ENCODE data around the gene HSD17B4.
"Not testable (repeated sequence)": the region's sequence is repeated elsewhere in the genome, so short reads cannot be mapped to it uniquely, and the experiment has no call there.

The HSD17B4 gene

DNA sequence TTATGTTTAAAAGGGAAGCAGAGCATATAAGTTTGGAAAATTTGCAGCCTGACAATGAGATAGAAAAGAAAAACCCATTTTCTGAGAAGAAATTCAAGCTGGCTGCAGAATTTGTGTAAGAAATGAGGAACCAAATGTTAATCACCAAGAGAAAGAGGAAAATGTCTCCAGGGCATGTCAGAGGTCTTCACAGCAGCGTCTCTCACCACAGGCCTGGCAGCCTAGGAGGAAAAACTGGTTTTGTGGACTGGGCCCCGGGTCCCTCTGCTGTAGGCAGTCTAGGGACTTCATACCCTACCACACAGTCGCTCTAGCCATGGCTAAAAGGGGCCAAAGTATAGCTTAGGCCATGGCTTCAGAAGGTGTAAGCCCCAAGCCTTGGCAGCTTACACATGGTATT lies 32.1 kb upstream of the HSD17B4 start:
- H3K27ac ChIP-seq = no peak overlapping the region
- TF ChIP-seq ZFX (IDR thresholded peaks at IDR 0.05; ENCODE audit: borderline replicate concordance) = no peak
- no peak for TF ChIP-seq CTCF (IDR thresholded peaks at IDR 0.05)

DNA sequence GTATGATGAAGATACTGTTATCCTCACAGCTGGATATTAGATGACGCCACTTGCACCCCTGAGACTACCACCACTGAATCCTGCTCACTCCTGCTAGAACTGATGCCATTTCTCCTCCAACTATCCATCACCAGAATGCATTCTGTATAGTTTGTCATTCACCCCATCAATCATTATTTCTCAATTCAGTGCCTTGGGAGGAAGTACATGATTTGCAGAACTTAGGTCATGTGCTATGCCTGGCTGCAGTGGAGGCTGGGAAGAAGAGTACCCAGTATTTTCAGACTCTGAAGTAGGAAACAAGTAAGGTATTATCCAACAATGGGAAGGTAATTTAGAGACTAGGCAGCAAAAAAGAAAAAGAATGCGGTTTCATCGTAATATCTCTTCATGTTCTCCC lies 26.2 kb upstream of the HSD17B4 start:
- TF ChIP-seq CTCF (IDR thresholded peaks at IDR 0.05) (no peak), ZFX (IDR thresholded peaks at IDR 0.05; ENCODE audit: borderline replicate concordance) (no peak)
- H3K27ac ChIP-seq = no peak overlapping the region

GRCh38 chr5:119427060-119427459 lies 25.2 kb upstream of the HSD17B4 start:
- no peak for TF ChIP-seq ZFX (IDR thresholded peaks at IDR 0.05; ENCODE audit: borderline replicate concordance)
- no peak overlapping the region for H3K27ac ChIP-seq

DNA sequence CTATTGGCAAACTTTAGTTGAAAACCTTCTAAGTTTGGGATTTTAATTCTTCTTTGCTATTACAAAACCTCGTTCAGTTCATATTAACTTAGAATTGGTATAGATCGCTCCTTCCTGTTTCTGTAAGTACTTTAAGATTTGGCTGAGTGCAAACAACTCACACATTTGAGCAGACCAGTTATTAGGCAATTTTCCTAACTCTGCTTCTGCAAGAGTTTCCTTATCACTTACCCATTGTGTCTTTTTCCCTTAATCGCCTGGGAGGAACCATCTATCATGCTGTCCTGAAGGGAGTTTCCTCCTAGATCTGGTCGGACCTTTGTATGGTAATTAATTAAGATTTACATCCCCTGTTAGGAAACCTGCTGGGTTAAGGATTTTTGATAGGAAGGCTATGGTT lies 24.7 kb upstream of the HSD17B4 start:
- H3K27ac ChIP-seq = not testable (repeated sequence)

DNA sequence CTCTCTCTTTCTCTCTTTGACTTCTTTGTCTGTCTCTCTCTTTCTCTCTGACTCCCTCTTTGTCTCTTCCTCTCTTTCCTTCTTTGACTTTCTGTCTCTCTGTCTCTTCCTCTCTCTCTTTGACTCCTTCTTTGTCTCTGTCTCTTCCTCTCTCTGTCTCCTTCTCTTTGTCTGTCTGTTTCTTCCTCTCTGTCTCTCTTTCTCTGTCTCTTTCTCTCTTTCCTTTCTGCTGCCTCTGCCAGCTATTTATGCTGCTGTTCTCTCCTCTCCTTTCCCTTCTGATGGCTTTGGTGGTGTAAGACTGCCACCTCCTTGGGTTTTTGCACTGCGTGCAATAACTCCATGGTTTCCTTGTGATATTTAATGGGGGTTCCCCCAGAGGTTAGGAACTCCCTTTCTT lies 24.1 kb upstream of the HSD17B4 start:
- not testable (repeated sequence) for H3K27ac ChIP-seq

- H3K27ac ChIP-seq = not testable (repeated sequence)
Observed at GRCh38 chr5:119428574-119428973, 23.7 kb upstream of the HSD17B4 start.

GRCh38 chr5:119432674-119433237 lies 19.5 kb upstream of the HSD17B4 start:
- not testable (repeated sequence) for H3K27ac ChIP-seq

GRCh38 chr5:119435436-119436132 lies 16.7 kb upstream of the HSD17B4 start:
- no peak overlapping the region for H3K27ac ChIP-seq
- TF ChIP-seq CTCF (IDR thresholded peaks at IDR 0.05) (peak; percentile 65), ZFX (IDR thresholded peaks at IDR 0.05; ENCODE audit: borderline replicate concordance) (no peak)

DNA sequence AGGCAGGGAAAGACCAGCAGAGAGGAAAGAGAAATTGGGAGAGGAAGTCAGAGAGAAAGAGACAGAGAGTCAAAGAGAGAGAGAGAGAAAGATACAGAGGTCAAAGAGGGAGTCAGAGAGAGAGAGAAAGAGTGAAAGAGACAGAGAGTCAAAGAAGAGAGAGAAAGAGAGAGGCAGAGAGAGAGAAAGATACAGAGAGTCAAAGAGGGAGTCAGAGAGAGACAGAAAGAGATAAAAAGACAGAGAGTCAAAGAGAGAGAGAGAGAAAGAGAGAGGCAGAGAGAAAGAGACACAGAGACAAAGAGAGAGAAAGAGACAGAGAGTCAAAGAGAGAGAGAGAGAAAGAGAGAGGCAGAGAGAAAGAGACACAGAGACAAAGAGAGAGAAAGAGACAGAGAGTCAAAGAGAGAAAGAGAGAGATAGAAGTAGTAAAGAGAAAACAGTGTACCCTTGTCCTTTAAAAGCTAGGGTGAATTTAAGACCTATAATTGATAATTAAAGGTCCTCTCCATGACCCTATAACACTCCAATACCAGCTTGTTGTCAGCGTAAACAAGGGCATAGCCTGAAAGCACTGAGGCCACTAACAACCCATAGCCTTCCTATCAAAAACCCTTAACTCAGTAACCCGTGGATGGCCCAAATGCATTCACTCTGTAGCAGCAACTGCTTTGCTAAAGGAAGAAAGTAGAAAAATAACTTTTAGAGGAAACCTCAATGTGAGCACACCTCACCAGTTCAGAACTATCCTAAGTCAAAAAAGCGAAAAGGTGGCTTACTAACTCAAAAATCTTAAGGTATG lies 14.3 kb upstream of the HSD17B4 start:
- not testable (repeated sequence) for H3K27ac ChIP-seq

GRCh38 chr5:119438587-119438917 lies 13.7 kb upstream of the HSD17B4 start:
- H3K27ac ChIP-seq = peak overlapping the region; percentile 60

GRCh38 chr5:119439140-119439631 lies 13.1 kb upstream of the HSD17B4 start:
- TF ChIP-seq ZFX (IDR thresholded peaks at IDR 0.05; ENCODE audit: borderline replicate concordance) (no peak), CTCF (IDR thresholded peaks at IDR 0.05) (no peak)
- peak overlapping the region; percentile 60 for H3K27ac ChIP-seq

GRCh38 chr5:119439632-119440031 lies 12.7 kb upstream of the HSD17B4 start:
- H3K27ac ChIP-seq = peak overlapping the region; percentile 60; the same call in 1 of the 2 replicates

DNA sequence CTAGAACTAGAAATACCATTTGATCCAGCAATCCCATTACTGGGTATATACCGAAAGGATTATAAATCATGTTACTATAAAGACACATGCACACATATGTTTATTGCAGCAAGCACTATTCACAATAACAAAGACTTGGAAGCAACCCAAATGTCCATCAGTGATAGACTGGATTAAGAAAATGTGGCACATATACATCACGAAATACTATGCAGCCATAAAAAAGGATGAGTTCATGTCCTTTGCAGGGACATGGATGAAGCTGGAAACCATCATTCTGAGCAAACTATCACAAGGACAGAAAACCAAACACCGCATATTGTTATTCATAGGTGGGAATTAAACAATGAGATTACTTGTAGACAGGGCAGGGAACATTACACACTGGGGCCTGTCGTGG lies 7.7 kb upstream of the HSD17B4 start:
- not testable (repeated sequence) for H3K27ac ChIP-seq

All from 22Rv1 (cell line).